C4-2B (cell line): Measurements from ENCODE around the gene KCP.

Experiments
- CTCF ChIP-seq: fragments of 450-650 bp; conservative IDR thresholded peaks from 2 replicates; pipeline ENCODE4 v1.5.1; 2017; ENCODE audit warnings: mild to moderate bottlenecking
- ZFX ChIP-seq: fragments of 450-650 bp; IDR thresholded peaks from 2 replicates; pipeline ENCODE4 v1.6.1; 2017

- TF ChIP-seq CTCF: no peak
- TF ChIP-seq ZFX: no peak
Measured at GRCh38 chr7:128885370-128886187, 24.9 kb downstream of the KCP start.
